IPS-18c (cell line): ENCODE data around the gene C2orf69.

Source experiments
- H3K4me3 ChIP-seq: 2 replicates; pipeline ENCODE4 v1.7.0; 2013; ENCODE audit warnings: low read depth, mild to moderate bottlenecking, low read length, moderate library complexity; ENCODE audit not compliant: insufficient read depth
- H3K9me3 ChIP-seq: one replicate; pipeline ENCODE4 v1.6.1; 2013; ENCODE audit warnings: mild to moderate bottlenecking, low read length, moderate library complexity; ENCODE audit not compliant: control insufficient read depth, insufficient read depth

The C2orf69 gene

DNA sequence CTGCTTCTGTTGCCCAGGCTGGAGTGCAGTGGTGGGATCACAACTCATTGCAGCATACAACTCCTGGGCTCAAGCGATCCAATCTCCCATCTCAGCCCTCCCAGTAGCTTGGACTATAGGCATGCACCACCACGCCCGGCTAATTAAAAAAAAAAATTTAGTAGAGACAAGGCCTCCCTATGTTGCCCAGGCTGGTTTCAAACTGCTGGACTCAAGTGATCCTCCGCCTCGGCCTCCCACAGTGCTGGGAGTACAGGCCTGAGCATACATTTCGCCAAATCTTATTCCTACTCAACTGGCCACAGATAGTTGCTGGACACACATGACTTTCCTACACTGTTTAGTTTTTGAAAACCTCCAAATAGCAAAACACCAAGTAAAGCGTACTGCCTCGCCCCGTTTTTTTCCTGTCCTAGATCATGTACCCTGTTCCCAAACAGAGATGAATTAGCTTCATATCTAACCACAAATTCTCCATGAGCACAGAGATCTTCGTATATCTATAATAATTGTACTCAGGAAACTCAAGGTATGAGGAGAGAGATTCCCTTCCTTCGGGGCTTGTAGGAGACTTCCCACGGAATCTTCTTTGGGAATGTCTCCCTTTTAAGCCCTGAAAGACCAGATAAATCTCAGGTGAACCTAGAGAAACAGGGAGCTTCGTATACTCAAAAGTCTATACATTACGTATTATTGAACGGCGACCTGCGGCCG is 598 bp upstream of the C2orf69 start:
- Histone ChIP-seq H3K9me3 (no peaks in the 10 kb centered on the region), H3K4me3 (peak overlapping the region; percentile 41)

DNA sequence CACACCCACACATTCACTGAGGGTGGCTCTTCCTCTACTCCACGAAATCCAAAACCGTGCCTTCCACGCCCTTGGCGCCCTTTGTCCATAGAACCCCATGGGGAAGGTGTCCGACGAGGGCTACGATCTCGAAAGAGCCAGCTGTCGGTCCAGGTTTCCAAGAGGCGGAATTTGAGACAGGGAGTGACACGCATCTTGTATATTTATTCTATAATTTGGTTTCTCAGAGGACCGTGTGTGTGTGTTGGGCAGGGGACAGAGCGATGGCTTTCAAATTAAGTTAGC is 726 bp downstream of the C2orf69 start:
- peak overlapping the region; percentile 87 for H3K4me3 ChIP-seq
- peaks cover 6% of the 10 kb centered on the region for H3K9me3 ChIP-seq

DNA sequence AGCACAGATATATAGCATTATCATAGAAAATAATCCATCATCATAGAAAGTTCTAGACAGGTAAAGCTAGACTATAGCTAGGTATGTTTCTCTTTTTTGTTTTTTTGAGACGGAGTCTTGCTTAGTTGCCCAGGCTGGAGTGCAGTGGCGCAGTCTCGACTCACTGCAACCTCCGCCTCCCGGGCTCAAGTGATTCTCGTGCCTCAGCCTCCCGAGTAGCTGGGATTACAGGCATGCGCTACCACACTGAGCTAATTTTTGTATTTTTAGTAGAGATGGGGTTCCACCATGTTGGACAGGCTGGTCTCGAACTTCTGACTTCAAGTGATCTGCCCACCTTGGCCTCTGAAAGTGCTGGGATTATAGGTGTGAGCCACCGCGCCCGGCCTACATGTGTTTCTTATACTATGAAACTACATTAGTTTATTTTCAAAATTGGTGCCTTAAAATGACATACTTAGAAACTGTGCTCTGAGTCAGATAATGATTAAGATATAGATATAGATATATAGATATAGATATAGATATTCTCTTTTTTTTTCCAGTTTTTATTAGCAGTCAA is 1.5 kb downstream of the C2orf69 start:
- H3K9me3 ChIP-seq, result peaks cover 13% of the 10 kb centered on the region
- peak overlapping the region; percentile 87; the same call in 1 of the 2 replicates for H3K4me3 ChIP-seq

DNA sequence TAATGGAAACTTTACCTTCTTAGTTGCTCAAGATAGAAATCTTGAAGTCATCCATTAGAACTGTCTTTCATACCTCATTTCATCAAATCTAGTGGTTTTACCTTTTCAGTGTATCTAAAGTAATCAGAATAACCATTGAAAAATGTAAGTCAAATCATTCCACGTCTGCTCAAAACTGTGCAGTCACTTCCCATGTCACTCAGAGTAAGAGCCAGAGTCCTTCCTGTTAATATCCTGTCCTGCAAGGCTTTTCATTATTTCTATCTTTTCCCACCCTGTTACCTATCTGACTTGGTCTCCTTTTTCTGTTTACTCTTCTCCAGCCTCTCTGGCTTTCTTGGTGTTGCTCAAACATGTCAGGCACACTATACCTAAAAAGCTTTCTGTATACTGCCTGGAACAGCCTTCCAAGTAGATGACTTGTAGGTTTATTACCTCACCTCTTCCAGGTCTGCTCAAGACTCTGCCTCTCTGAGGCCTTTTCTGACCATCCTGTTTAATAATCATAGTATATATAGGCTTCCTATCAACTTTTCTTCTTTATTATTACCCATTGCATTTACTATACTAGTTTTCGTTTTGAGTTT is 3.4 kb downstream of the C2orf69 start:
- Histone ChIP-seq H3K4me3 (no peak overlapping the region; the same call in 1 of the 2 replicates), H3K9me3 (peaks cover 15% of the 10 kb centered on the region)

DNA sequence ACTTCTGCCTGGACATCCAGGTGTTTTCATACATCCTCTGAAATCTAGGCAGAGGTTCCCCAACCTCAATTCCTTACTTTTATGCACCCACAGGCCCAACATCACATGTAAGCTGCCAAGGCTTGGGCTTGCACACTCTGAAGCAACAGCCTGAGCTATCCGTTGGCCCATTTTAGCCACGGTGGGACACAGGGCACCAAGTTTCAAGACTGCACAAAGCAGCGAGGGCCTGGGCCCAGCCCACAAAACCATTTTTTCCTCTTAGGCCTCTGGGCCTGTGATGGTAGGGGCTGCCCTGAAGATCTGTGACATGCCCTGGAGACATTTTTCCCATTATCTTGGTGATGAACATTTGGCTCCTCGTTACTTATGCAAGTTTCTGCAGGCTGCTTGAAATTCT is 5.9 kb downstream of the C2orf69 start:
- H3K4me3 ChIP-seq, result no peak overlapping the region

DNA sequence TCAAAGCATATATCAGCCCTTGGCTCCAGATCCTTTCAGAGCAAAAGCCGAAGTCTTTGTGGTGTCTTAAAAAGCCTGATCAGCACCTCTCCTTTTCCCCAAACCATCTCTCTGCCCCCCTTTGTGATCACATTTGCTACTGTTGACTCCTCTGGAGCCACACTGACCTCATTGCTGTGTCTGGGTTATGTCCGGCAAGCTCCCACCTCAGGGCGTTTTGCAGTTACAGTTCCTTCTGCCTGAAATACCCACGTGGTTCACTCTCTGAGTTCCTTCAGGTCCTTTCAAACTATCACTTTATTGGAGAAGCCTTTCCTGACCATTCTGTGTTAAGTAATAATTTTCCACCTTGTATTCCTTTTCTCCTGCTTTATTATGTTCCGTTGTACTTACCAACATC is 11.8 kb downstream of the C2orf69 start:
- Histone ChIP-seq H3K9me3 (peaks cover under 1% of the 10 kb centered on the region), H3K4me3 (no peak overlapping the region)

More for the DNA sequence above, 5.9 kb downstream of the C2orf69 start:
- peaks cover 15% of the 10 kb centered on the region for H3K9me3 ChIP-seq

DNA sequence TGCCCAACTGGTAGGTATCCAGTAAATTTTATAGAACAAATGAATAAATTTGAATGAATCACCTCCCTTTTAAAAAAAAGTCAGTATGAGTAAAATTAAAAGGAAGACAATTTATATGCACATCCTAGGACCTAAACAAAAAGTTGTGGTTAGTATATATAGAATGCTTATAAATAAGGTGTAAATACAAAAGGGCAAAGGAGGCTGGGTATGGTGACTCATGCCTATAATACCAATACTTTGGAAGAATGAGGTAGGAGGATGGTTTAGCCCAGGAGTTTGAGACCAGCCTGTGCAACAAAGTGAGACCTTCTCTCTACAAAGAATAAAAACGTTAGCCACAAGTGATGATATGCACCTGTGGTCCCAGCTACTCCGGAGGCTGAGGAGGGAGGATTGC is 12.8 kb downstream of the C2orf69 start:
- H3K4me3 ChIP-seq, result no peak overlapping the region
- no peaks in the 10 kb centered on the region for H3K9me3 ChIP-seq

DNA sequence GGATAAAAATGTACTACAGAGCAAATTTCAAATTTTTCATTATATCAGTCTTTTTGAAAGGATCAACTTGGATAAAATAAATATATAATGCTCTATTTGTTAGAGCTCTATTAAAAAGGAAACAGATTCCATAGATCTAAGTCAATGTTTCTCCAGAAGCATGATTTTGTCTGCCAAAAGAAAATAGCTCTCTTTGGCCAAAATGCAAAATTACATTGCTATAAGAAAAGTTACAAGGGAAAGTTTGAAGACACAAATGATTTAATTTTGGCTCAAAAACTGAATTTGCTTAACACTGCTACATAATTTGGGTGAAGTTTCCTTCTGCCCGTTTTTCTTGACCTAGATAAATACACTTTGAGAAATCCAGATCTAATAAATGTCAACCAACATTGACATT is 15.7 kb downstream of the C2orf69 start:
- Histone ChIP-seq H3K9me3 (no peaks in the 10 kb centered on the region), H3K4me3 (no peak overlapping the region)

DNA sequence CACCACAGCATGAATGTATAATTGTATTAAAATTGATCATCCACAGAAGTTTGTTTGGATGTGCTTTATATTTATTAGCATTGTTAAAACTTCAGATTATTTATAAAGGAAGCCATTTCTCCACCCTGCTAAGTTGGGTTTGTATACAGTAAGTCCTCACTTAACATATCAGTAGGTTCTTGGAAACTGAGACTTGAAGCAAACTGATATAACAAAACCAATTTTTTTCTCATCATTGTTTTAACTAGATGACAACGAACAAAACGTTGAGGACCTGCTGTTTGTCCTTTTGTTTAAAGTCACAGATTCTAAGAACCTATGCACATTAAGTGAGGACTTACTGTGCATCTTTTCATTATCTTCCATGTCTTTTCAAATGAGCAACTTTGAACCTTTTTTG is 17.1 kb downstream of the C2orf69 start:
- no peak overlapping the region for H3K4me3 ChIP-seq
- H3K9me3 ChIP-seq, result no peaks in the 10 kb centered on the region

DNA sequence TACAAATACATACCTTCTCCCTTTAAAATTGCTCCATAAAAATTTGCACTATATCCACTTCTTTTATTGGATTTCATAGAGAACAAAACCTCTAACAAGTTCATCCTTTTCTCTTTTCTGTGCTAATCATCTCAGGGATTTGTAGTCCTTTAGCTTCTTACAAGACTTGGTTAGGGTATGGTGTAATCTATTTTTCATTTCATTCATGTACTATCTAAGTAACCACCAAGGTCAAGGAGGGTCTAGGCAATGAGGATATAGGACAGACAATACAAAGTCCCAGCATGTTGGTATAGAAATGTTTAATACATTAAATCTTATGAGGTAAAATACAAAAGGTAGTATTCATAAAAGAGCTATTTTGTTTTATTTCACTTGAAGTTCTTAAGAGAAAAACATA is 17.5 kb downstream of the C2orf69 start:
- H3K4me3 ChIP-seq, result no peak overlapping the region

DNA sequence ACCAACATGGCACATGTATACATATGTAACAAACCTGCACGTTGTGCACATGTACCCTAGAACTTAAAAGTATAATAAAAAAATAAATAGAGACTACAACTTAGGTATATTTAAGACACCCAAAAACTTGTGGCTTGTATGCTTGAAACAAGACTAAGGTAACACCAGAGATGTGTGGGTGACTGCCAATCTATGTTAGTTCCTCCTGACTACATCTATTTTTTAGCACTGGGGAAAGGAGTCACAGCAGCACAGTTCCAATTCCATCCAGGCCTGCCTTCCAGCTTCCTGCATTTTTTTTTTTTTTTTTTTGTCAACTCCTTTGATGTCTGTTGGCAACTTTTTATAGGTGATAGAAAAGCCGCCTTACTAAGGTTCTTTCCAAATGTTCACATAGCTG is 18.2 kb downstream of the C2orf69 start:
- H3K4me3 ChIP-seq, result no peak overlapping the region
- no peaks in the 10 kb centered on the region for H3K9me3 ChIP-seq

More for the DNA sequence above, 17.5 kb downstream of the C2orf69 start:
- no peaks in the 10 kb centered on the region for H3K9me3 ChIP-seq

DNA sequence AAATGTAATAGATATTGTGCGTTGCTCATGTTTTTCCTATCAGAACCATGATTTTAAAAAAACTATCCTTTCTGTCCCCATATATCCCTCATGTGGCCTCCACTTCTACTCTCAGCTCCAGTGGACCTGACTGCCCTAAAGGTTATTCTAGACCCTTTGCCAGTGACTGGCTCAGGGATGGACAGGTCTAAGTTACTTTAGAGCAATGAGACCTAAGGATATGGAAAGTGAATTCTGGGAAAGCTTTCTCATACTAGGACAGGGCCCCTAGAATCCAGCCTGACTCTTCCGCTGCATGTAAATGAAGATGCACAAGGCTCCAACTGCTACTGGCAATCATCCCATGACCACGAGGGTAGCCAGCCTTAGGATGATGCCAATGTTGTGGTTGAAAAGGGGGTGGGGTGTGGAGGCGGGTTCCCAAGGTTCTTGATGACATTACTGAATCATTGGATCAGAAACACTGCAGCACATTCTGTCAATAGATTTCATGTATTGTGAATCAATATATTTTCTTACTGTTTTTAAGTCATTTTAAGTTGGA is 21.3 kb downstream of the C2orf69 start:
- no peak overlapping the region for H3K4me3 ChIP-seq

DNA sequence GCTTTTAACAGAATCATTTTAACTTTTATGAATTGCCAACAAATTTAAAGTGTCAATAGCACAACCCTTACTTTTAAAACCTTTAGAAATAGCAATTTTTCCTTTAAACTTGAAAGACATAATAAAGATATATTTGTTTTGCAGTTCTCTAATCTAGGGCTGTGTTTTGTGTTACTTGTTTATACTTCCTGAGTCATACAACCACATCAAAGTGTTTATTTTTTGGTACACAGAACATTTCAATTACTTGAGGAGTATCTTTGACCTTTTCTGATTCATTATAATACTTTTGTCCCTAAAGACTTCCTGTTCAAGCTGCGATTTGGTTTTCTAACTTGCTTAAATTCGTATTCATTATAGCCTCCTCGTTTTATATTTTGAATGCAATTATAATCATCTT is 22.4 kb downstream of the C2orf69 start:
- Histone ChIP-seq H3K9me3 (no peaks in the 10 kb centered on the region), H3K4me3 (no peak overlapping the region)

More for the DNA sequence above, 21.3 kb downstream of the C2orf69 start:
- no peaks in the 10 kb centered on the region for H3K9me3 ChIP-seq

DNA sequence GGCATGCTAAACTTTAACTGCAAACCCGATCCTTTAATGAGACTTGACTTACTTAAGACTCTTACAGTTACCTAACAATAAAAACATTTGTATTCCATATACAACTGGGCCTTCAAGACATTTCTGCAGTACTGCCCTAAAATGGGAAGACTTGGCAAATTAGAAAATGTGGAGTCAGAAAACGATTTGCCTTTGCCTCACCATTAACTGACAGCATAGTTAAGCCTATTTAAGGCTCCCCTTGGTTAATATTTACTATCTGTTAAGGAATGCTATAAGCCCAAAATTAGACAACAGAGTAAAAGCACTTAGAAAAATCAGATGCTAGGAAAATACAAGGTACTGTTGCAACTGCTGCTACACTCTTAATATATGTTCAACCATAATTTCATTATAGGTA is 25.5 kb downstream of the C2orf69 start:
- no peaks in the 10 kb centered on the region for H3K9me3 ChIP-seq
- H3K4me3 ChIP-seq, result no peak overlapping the region

DNA sequence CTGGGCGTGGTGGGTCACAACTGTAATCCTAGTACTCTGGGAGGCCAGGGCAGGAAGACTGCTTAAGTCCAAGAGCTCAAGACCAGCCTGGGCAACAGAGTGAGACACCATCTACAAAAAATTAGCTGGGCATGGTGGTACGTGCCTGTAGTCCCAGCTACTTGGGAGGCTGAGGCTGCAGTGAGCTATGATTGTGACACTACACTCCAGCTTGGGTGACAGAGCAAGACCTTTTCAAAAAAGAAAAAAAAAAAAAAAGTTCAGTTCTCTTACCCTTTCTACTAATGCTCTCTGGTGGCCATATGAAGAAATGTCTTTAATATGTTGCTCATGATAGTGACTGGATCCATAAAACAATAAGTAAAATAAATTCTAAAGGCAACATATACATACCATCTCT is 29.3 kb downstream of the C2orf69 start:
- no peak overlapping the region for H3K4me3 ChIP-seq

DNA sequence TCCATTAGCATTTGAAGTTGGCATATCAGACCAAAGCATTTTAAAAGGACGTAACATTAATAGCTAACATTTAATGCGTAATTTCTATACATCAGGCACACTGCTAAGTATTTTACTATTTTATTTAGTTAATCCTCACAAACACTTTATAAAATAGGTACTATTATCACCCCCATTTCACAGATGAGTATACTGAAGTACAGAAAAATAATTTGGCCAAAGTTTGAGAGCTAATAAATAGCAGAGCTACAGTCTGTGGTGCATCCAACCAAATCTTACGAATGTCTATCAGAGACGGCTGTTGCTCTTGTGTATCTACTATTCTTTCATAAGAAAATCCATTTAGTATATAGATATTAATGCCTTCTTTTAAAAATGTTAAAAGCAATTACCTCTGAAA is 32.3 kb downstream of the C2orf69 start:
- H3K4me3 ChIP-seq, result no peak overlapping the region
- H3K9me3 ChIP-seq, result no peaks in the 10 kb centered on the region

More for the DNA sequence above, 29.3 kb downstream of the C2orf69 start:
- H3K9me3 ChIP-seq, result no peaks in the 10 kb centered on the region

DNA sequence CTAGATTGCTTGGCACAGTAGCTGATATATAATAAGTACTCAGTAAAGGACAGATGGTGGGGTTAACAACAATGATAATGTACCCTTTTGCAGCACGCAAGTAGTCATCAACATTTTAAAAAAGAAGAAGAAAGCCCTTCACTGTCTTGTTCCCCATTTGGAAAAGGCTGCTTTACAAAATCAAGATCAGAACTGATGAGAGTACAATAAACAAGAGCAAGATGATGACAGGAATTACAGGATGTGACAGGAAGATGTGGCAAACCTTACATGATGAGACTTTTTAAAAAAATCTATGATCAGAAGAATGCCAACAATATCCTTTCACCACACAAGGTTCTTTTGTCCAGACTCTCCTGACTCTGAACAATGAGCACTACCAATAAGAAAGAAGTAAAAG is 35.1 kb downstream of the C2orf69 start:
- no peaks in the 10 kb centered on the region for H3K9me3 ChIP-seq
- no peak overlapping the region for H3K4me3 ChIP-seq

DNA sequence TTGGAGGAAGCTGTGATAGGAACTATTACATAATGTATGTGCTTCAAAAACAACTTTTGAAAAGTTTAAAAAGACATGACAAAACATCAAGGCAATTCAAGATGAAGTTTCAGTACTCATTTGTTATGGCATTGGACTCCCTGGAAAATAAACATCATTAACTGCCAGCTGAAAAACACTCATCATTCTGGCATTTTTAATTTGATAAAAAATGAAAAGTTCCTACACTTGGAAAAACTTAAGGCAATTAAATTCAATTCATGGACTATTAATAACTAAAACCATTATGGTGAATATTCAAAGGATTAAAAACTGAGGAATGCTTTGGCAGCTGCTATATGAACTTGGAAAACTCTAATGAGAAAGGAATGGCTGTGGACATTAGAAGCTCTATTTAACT is 35.7 kb downstream of the C2orf69 start:
- Histone ChIP-seq H3K9me3 (no peaks in the 10 kb centered on the region), H3K4me3 (no peak overlapping the region)
